H1 (cell line): ENCODE measurements around the gene RIOK3. TPM values are rescaled to one million over a fixed set of nuclear protein-coding genes. Genes with fewer than 3 reads are reported as not detected.

Source experiments
- CTCF ChIA-PET: fragments of 300-600 bp; sonication (Branson Sonifier 250); formaldehyde crosslinking; loops from one replicate; lab custom pipeline; 2021; ENCODE audit not compliant: partially characterized antibody; lab: Charles Lee
- POLR2A ChIA-PET: fragments of 300-600 bp; sonication (Branson Sonifier 250); formaldehyde crosslinking; loops from one replicate; lab custom pipeline; 2021; ENCODE audit warnings: inconsistent platforms; ENCODE audit not compliant: partially characterized antibody; lab: Charles Lee
- DNase-seq, 2 experiments: peaks; one replicate each; pipeline versions ENCODE4 v3.0.0 to v3.0.0-alpha.2; 2010 to 2022; ENCODE audit warnings: low spot score in 2 of 2, low read depth in 1 of 2, mixed read lengths in 1 of 2
- FAIRE-seq: peaks from 2 replicates; lab custom pipeline; 2011; peaks lifted over from hg19 to GRCh38; lab: Jason Lieb, UNC
- H2AFZ ChIP-seq: 2 replicates; pipeline ENCODE4 v1.8.1; 2012; ENCODE audit warnings: low read length, inconsistent platforms
- H2AK5ac ChIP-seq: 2 replicates; pipeline ENCODE4 v1.6.1; 2013; ENCODE audit warnings: low read depth, low read length
- H2BK120ac ChIP-seq: replicated peaks from 2 replicates; pipeline ENCODE3; 2013; ENCODE audit warnings: low read depth, low read length, inconsistent platforms
- H2BK12ac ChIP-seq: 2 replicates; pipeline ENCODE4 v1.6.1; 2013; ENCODE audit warnings: low read depth, low read length
- H2BK15ac ChIP-seq: 2 replicates; pipeline ENCODE4 v1.6.1; 2013; ENCODE audit warnings: low read length
- H2BK20ac ChIP-seq: 2 replicates; pipeline ENCODE4 v1.6.1; 2013; ENCODE audit warnings: low read length
- H2BK5ac ChIP-seq: 2 replicates; pipeline ENCODE4 v1.6.1; 2013; ENCODE audit warnings: low read depth, low read length
- H3K14ac ChIP-seq: 2 replicates; pipeline ENCODE4 v1.6.1; 2013; ENCODE audit warnings: inconsistent platforms; ENCODE audit not compliant: insufficient read length
- H3K18ac ChIP-seq: 2 replicates; pipeline ENCODE4 v1.6.1; 2013; ENCODE audit warnings: low read length; ENCODE audit errors: extremely low read depth
- H3K23ac ChIP-seq: 2 replicates; pipeline ENCODE4 v1.6.1; 2013; ENCODE audit warnings: inconsistent platforms; ENCODE audit not compliant: insufficient read length
- H3K23me2 ChIP-seq: 2 replicates; pipeline ENCODE4 v1.6.1; 2013; ENCODE audit warnings: low read depth, low read length
- H3K27ac ChIP-seq: 2 replicates; pipeline ENCODE4 v1.6.1; 2011; ENCODE audit warnings: low read depth, low read length, inconsistent platforms
- H3K27me3 ChIP-seq, 4 experiments: replicated peaks in 1 of 4; 1 replicate in 1 of 4; 2 replicates in 3 of 4; pipeline versions ENCODE4 v1.6.1 to v1.8.1; 2011 to 2013; ENCODE audit warnings: low read length in 3 of 4, mild to moderate bottlenecking in 3 of 4, inconsistent platforms in 2 of 4, mixed read lengths in 2 of 4, moderate library complexity in 1 of 4; ENCODE audit not compliant: control insufficient read depth in 3 of 4, insufficient read depth in 3 of 4; ENCODE audit errors: extremely low read depth in 1 of 4
- H3K36me3 ChIP-seq, 4 experiments: 2 replicates each; pipeline versions ENCODE4 v1.6.1 to v1.8.1; 2011 to 2013; ENCODE audit warnings: mild to moderate bottlenecking in 4 of 4, low read length in 3 of 4, moderate library complexity in 2 of 4, control low read depth in 1 of 4, inconsistent platforms in 1 of 4; ENCODE audit not compliant: insufficient read depth in 4 of 4, control insufficient read depth in 2 of 4
- H3K4ac ChIP-seq: replicated peaks from 2 replicates; pipeline ENCODE3; 2013; ENCODE audit warnings: low read length, low read depth, mixed read lengths, inconsistent platforms; ENCODE audit not compliant: insufficient read length
- H3K4me1 ChIP-seq, 4 experiments: replicated peaks in 1 of 4; 1 replicate in 1 of 4; 2 replicates in 3 of 4; pipeline versions ENCODE4 v1.6.1 to v1.8.1; 2011 to 2013; ENCODE audit warnings: low read length in 3 of 4, inconsistent platforms in 2 of 4, mixed read lengths in 1 of 4; ENCODE audit not compliant: insufficient read depth in 4 of 4, control insufficient read depth in 3 of 4
- H3K4me2 ChIP-seq, 2 experiments: 2 replicates each; pipeline versions ENCODE4 v1.6.1 to v1.8.1; 2011 to 2013; ENCODE audit warnings: low read depth in 2 of 2, low read length in 2 of 2, control low read depth in 1 of 2, inconsistent platforms in 1 of 2, mild to moderate bottlenecking in 1 of 2; ENCODE audit not compliant: insufficient read depth in 1 of 2
- H3K4me3 ChIP-seq, 4 experiments: fragments of 200-600, 300-600 bp in 1 of 4; sonication (generic), shearing (Covaris generic), sonication (Bioruptor Twin) in 1 of 4; 2 replicates each; pipeline versions ENCODE4 v1.5.1 to v1.8.1; 2011 to 2016; ENCODE audit warnings: low read length in 4 of 4, low read depth in 3 of 4, control low read depth in 2 of 4, inconsistent platforms in 2 of 4, mild to moderate bottlenecking in 2 of 4, mixed read lengths in 1 of 4, moderate library complexity in 1 of 4; ENCODE audit not compliant: insufficient read depth in 2 of 4; ENCODE audit errors: extremely low read depth in 1 of 4
- H3K56ac ChIP-seq: replicated peaks from 2 replicates; pipeline ENCODE3; 2013; ENCODE audit warnings: low read depth, mild to moderate bottlenecking, mixed read lengths, low read length, inconsistent platforms; ENCODE audit not compliant: insufficient read length
- H3K79me1 ChIP-seq: 2 replicates; pipeline ENCODE4 v1.6.1; 2013; ENCODE audit warnings: low read depth, low read length, control low read depth
- H3K79me2 ChIP-seq, 2 experiments: 2 replicates each; pipeline versions ENCODE4 v1.6.1 to v1.8.1; 2012 to 2013; ENCODE audit warnings: low read length in 2 of 2, mild to moderate bottlenecking in 2 of 2, inconsistent platforms in 1 of 2; ENCODE audit not compliant: insufficient read depth in 2 of 2, control insufficient read depth in 1 of 2
- H3K9ac ChIP-seq, 4 experiments: replicated peaks in 1 of 4; 1 replicate in 1 of 4; 2 replicates in 3 of 4; pipeline versions ENCODE4 v1.6.1 to v1.8.1; 2011 to 2013; ENCODE audit warnings: low read depth in 3 of 4, low read length in 3 of 4, control low read depth in 2 of 4, mild to moderate bottlenecking in 2 of 4, moderate library complexity in 2 of 4, inconsistent platforms in 1 of 4; ENCODE audit errors: extremely low read depth in 1 of 4
- H3K9me3 ChIP-seq, 2 experiments: 2 replicates each; pipeline versions ENCODE4 v1.6.1 to v1.8.1; 2012 to 2013; ENCODE audit warnings: mild to moderate bottlenecking in 2 of 2, moderate library complexity in 2 of 2, control low read depth in 1 of 2, inconsistent platforms in 1 of 2, low read depth in 1 of 2, low read length in 1 of 2, mixed read lengths in 1 of 2; ENCODE audit not compliant: insufficient read depth in 2 of 2
- H4K20me1 ChIP-seq, 2 experiments: replicated peaks in 1 of 2; 2 replicates each; pipeline versions ENCODE3 to v1.8.1; 2011 to 2013; ENCODE audit warnings: inconsistent platforms in 2 of 2, low read length in 2 of 2, mild to moderate bottlenecking in 1 of 2; ENCODE audit not compliant: insufficient read depth in 2 of 2, control insufficient read depth in 1 of 2
- H4K5ac ChIP-seq: 2 replicates; pipeline ENCODE4 v1.6.1; 2013; ENCODE audit warnings: low read length, low read depth, mixed read lengths, inconsistent platforms; ENCODE audit not compliant: insufficient read length
- H4K8ac ChIP-seq: 2 replicates; pipeline ENCODE4 v1.8.0; 2013; ENCODE audit warnings: mild to moderate bottlenecking, moderate library complexity, low read length, inconsistent platforms; ENCODE audit not compliant: insufficient read depth; ENCODE audit errors: extremely low read depth
- H4K91ac ChIP-seq: replicated peaks from 2 replicates; pipeline ENCODE3; 2013; ENCODE audit warnings: low read length, mixed read lengths, inconsistent platforms; ENCODE audit not compliant: insufficient read length
- BACH1 ChIP-seq: IDR thresholded peaks from 2 replicates; pipeline ENCODE4 v1.6.1; 2012; ENCODE audit warnings: low read length, improper control_type of control experiment
- SRF ChIP-seq: IDR thresholded peaks from 2 replicates; pipeline ENCODE4 v1.6.1; 2011; ENCODE audit warnings: mild to moderate bottlenecking, low read depth, low read length, moderate library complexity
- SUZ12 ChIP-seq: fragments of 200-600 bp; sonication (generic); IDR thresholded peaks from 2 replicates; pipeline ENCODE4 v1.6.1; 2012; ENCODE audit warnings: mild to moderate bottlenecking, inconsistent platforms, low read length, moderate library complexity, mixed read lengths
- WGBS, 2 experiments: shearing (Covaris generic) in 1 of 2; methylation state at CpG; one replicate each; pipeline versions ENCODE4 v1.1.6 to v1.1.7; 2013 to 2015; ENCODE audit warnings: low lambda C conversion rate in 2 of 2, mixed read lengths in 2 of 2, inconsistent platforms in 1 of 2, low coverage in 1 of 2, missing lambda C conversion rate in 1 of 2; ENCODE audit not compliant: insufficient replicate concordance in 2 of 2, insufficient coverage in 1 of 2, insufficient read length in 1 of 2; ENCODE audit errors: extremely low coverage in 1 of 2, missing lambda C conversion rate in 1 of 2; 5-methylcytosine and 5-hydroxymethylcytosine counted together
- polyA plus RNA-seq, 7 experiments: library from polyadenylated mRNA; depleted of rRNA in 3 of 7; stranded (reverse) in 5 of 7; unstranded in 2 of 7; fragments of >200 nt in 5 of 7; fragments of 200-250 nt in 2 of 7; gene quantifications; 1 replicate in 5 of 7; 2 replicates in 1 of 7; 4 replicates in 1 of 7; pipeline versions ENCODE4 v1.2.1 to v1.2.3, GENCODE V29; 2011 to 2013; ENCODE audit warnings: missing spikeins in 2 of 7, mixed read lengths in 2 of 7
- total RNA-seq: library from RNA; stranded (reverse); fragmentation: NEBNext Ultra II Directional; extraction: Animal tissue kit (Norgen Biotek cat#: 25700); gene quantifications from 2 replicates; pipeline ENCODE4 v1.2.1, GENCODE V29; 2021

The RIOK3 gene
- total and polyA plus RNA-seq, 2 of the 8 experiments (the other 6 are each of a cell fraction or from before 2014, with no cell fraction given) = 7.5 to 24.3 TPM

DNA sequence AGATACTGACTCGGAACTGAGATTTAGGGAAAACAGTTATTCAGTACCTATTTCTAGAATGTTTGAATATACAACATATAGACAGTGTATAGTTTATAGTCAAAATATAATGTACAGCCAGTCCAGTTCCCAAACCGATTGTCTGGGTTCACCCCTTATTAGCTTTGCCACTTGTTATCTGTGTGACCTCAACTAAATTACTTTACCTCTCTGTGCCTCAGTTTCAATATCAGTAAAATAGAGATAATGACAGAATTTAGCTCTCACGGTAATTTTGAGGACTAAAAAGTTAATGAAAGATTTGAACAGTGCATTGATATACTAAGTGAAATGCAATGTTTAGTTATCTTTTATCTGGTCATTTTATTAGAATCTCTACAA is 750 bp upstream of the RIOK3 start:
- Histone ChIP-seq H2BK5ac (no peak overlapping the region), H3K36me3 (no peaks in the 10 kb centered on the region), H3K18ac (no peak overlapping the region), H2AFZ (no peak overlapping the region), H4K20me1 (no peaks in the 10 kb centered on the region), H2BK120ac (no peak overlapping the region), H3K79me1 (no peaks in the 10 kb centered on the region; the same call in 1 of the 2 replicates), H4K91ac (no peak overlapping the region), H3K4me1 (no peaks in the 10 kb centered on the region), H2BK12ac (no peak overlapping the region), H4K5ac (no peak overlapping the region), H4K8ac (no peak overlapping the region), H2BK15ac (no peak overlapping the region), H3K23ac (no peak overlapping the region), H3K4me3 (peak overlapping the region; percentile 28 to 95 (median 44); a peak in 4 of 8 replicates), H3K23me2 (peaks cover 5% of the 10 kb centered on the region; the same call in 1 of the 2 replicates), H3K27ac (no peak overlapping the region), H3K4me2 (peak overlapping the region; percentile 75 to 79), H3K14ac (no peak overlapping the region), H3K56ac (no peak overlapping the region), H3K9ac (no peak overlapping the region), H3K4ac (no peak overlapping the region), H2AK5ac (no peak overlapping the region), H3K9me3 (no peaks in the 10 kb centered on the region), H3K79me2 (peaks cover 0 to 30% of the 10 kb centered on the region in 2 experiments; a peak in 3 of 4 replicates), H3K27me3 (no peaks in the 10 kb centered on the region), H2BK20ac (no peak overlapping the region)
- TF ChIP-seq SRF (no peak), BACH1 (no peak), SUZ12 (no peak)
- DNase-seq (no peak), FAIRE-seq (no peak)
- WGBS, 2 experiments = 88% methylated on average over 3 of the region's 3 CpGs; no CpG with 5 or more reads in 1 of the 2 experiments
- POLR2A ChIA-PET = no interaction called here
- CTCF ChIA-PET = interaction anchor here (1.5 kb wide), 1 partner anchor 245 kb away, joined by 3 read pairs; no protein-coding TSS in a partner anchor
